GM23338 (cell line): ENCODE data around the gene CES4A. TPM values are rescaled to one million over a fixed set of nuclear protein-coding genes. Genes with fewer than 3 reads are reported as not detected.

ENCODE experiments used
- ATAC-seq: fragments of 200-7000 bp; cut with Tn5 transposase; 3 replicates; pipeline ENCODE4 v1.9.1; 2020
- DNase-seq: peaks from one replicate; pipeline ENCODE4 v3.0.0-alpha.2; 2015; ENCODE audit warnings: low spot score
- H2AFZ ChIP-seq: fragments of 200-600 bp; sonication (generic); 2 replicates; pipeline ENCODE4 v1.8.0; 2016; ENCODE audit warnings: antibody characterized with exemption, mild to moderate bottlenecking, moderate library complexity
- H3F3A ChIP-seq: fragments of 200-600 bp; sonication (generic); replicated peaks from 2 replicates; pipeline ENCODE4 v1.8.0; 2017; ENCODE audit warnings: antibody characterized with exemption, mixed run types, low read depth
- H3K27ac ChIP-seq: fragments of 200-600 bp; sonication (generic); 2 replicates; pipeline ENCODE4 v1.6.1; 2016; ENCODE audit warnings: low read depth
- H3K27me3 ChIP-seq: fragments of 200-600 bp; sonication (generic); 2 replicates; pipeline ENCODE4 v1.8.0; 2016; ENCODE audit warnings: mild to moderate bottlenecking, mixed run types, moderate library complexity; ENCODE audit not compliant: insufficient read depth
- H3K36me3 ChIP-seq: fragments of 200-600 bp; sonication (generic); 2 replicates; pipeline ENCODE4 v1.8.0; 2016; ENCODE audit warnings: mild to moderate bottlenecking; ENCODE audit not compliant: insufficient read depth
- H3K4me1 ChIP-seq: fragments of 200-600 bp; sonication (generic); 2 replicates; pipeline ENCODE4 v1.8.0; 2016; ENCODE audit warnings: mild to moderate bottlenecking, moderate library complexity; ENCODE audit not compliant: insufficient read depth
- H3K4me2 ChIP-seq: fragments of 200-600 bp; sonication (generic); 2 replicates; pipeline ENCODE4 v1.7.1; 2017; ENCODE audit warnings: mixed run types
- H3K4me3 ChIP-seq: fragments of 200-600 bp; sonication (generic); 2 replicates; pipeline ENCODE4 v1.6.1; 2016; ENCODE audit warnings: mixed run types
- H3K79me2 ChIP-seq: fragments of 200-600 bp; sonication (generic); replicated peaks from 2 replicates; pipeline ENCODE4 v1.8.0; 2017; ENCODE audit warnings: mild to moderate bottlenecking; ENCODE audit not compliant: insufficient read depth
- H3K9me2 ChIP-seq: fragments of 200-600 bp; sonication (generic); 2 replicates; pipeline ENCODE4 v1.8.0; 2017; ENCODE audit not compliant: insufficient read depth
- H4K20me1 ChIP-seq: fragments of 200-600 bp; sonication (generic); replicated peaks from 2 replicates; pipeline ENCODE4 v1.8.0; 2017; ENCODE audit warnings: mild to moderate bottlenecking; ENCODE audit not compliant: insufficient read depth
- H3K27ac Mint-ChIP-seq: 2 replicates; pipeline ENCODE4 v1.8.0; 2020; ENCODE audit warnings: inconsistent platforms, mild to moderate bottlenecking, moderate library complexity, mixed read lengths
- H3K27me3 Mint-ChIP-seq: 3 replicates; pipeline ENCODE4 v1.8.0; 2022; ENCODE audit warnings: low read depth, mild to moderate bottlenecking, moderate library complexity, mixed read lengths, inconsistent platforms; ENCODE audit not compliant: insufficient read depth, poor library complexity
- H3K36me3 Mint-ChIP-seq: 3 replicates; pipeline ENCODE4 v1.8.0; 2021; ENCODE audit warnings: low read depth, mild to moderate bottlenecking, inconsistent platforms, moderate library complexity, mixed read lengths
- H3K4me1 Mint-ChIP-seq: 3 replicates; pipeline ENCODE4 v1.8.0; 2020; ENCODE audit warnings: mild to moderate bottlenecking, inconsistent platforms, mixed read lengths
- H3K4me3 Mint-ChIP-seq: 3 replicates; pipeline ENCODE4 v1.8.0; 2021; ENCODE audit warnings: moderate library complexity, mild to moderate bottlenecking, inconsistent platforms, mixed read lengths
- H3K9me3 Mint-ChIP-seq: 3 replicates; pipeline ENCODE4 v1.8.0; 2020; ENCODE audit warnings: moderate library complexity, mild to moderate bottlenecking, inconsistent platforms, mixed read lengths
- CREB1 ChIP-seq: fragments of 250-450 bp; sonication (Bioruptor Pico); IDR thresholded peaks from 2 replicates; pipeline ENCODE4 v1.5.0; 2020; ENCODE audit warnings: low read depth, mild to moderate bottlenecking, moderate library complexity
- EZH2phosphoT487 ChIP-seq: fragments of 200-600 bp; sonication (generic); IDR thresholded peaks from one replicate; pipeline ENCODE4 v1.8.1; 2018; ENCODE audit warnings: antibody characterized with exemption; ENCODE audit not compliant: unreplicated experiment
- NANOG ChIP-seq: IDR thresholded peaks from 2 replicates; pipeline ENCODE4 v1.6.1; 2016; ENCODE audit warnings: antibody characterized with exemption, borderline replicate concordance
- POLR2AphosphoS5 ChIP-seq: IDR thresholded peaks from 2 replicates; pipeline ENCODE4 v1.6.1; 2016; ENCODE audit warnings: antibody characterized with exemption, low read depth
- REST ChIP-seq: IDR thresholded peaks from one replicate; pipeline ENCODE4 v1.6.1; 2018; ENCODE audit warnings: antibody characterized with exemption; ENCODE audit not compliant: unreplicated experiment
- ZNF114 ChIP-seq: fragments of 250-450 bp; sonication (Bioruptor Pico); IDR thresholded peaks from 2 replicates; pipeline ENCODE4 v1.5.0; 2020; ENCODE audit warnings: mild to moderate bottlenecking, moderate library complexity
- ZNF331 ChIP-seq: fragments of 250-450 bp; sonication (Bioruptor Pico); IDR thresholded peaks from 2 replicates; pipeline ENCODE4 v1.5.0; 2020; ENCODE audit warnings: low read depth, mild to moderate bottlenecking, moderate library complexity
- polyA plus RNA-seq: library from polyadenylated mRNA; unstranded; fragments of >200 nt; fragmentation: Nextera tagmentation; extraction: Ambion mirVana; gene quantifications from 2 replicates; pipeline ENCODE4 v1.2.1, GENCODE V29; 2016
- total RNA-seq: library from RNA; depleted of rRNA; stranded (reverse); fragments of >200 nt; shearing (Covaris generic); gene quantifications from 2 replicates; pipeline ENCODE4 v1.2.3, GENCODE V29; 2014
- TF ChIP-seq, protein P1 (sequence below): IDR thresholded peaks from 2 replicates; pipeline ENCODE4 v1.6.1; 2016; ENCODE audit warnings: antibody characterized with exemption
- TF ChIP-seq, protein P2 (sequence below), 2 experiments: fragments of 200-600 bp in 1 of 2; sonication (generic) in 1 of 2; conservative IDR thresholded peaks; 2 replicates each; pipeline versions ENCODE4 v1.5.1 to v1.6.1; 2016 to 2017; ENCODE audit warnings: antibody characterized with exemption in 2 of 2, low read depth in 2 of 2, mild to moderate bottlenecking in 2 of 2, moderate library complexity in 1 of 2

The CES4A gene
- total and polyA plus RNA-seq, 2 experiments from 2014 or later = 0.10 to 0.42 TPM

- no peak for TF ChIP-seq REST
Measured at GRCh38 chr16:67035364-67035763, 47.0 kb downstream of the CES4A start (continued).

GRCh38 chr16:67036323-67036741 lies 47.9 kb downstream of the CES4A start:
- H3F3A ChIP-seq = no peaks in the 10 kb centered on the region
- Mint-ChIP-seq H3K36me3 (peaks cover 10% of the 10 kb centered on the region; the same call in 2 of the 3 replicates), H3K4me3 (no peak overlapping the region), H3K9me3 (no peaks in the 10 kb centered on the region), H3K27me3 (peaks cover 2% of the 10 kb centered on the region), H3K27ac (no peak overlapping the region), H3K4me1 (peaks cover 15% of the 10 kb centered on the region; the same call in 2 of the 3 replicates)
- no peaks in the 10 kb centered on the region for H3K27me3 ChIP-seq
- no peaks in the 10 kb centered on the region for H3K9me2 ChIP-seq
- no peak overlapping the region for H3K4me3 ChIP-seq
- ATAC-seq = no peak
- DNase-seq = no peak
- no peaks in the 10 kb centered on the region for H3K36me3 ChIP-seq
- peaks cover 53% of the 10 kb centered on the region for H3K79me2 ChIP-seq
- H3K4me2 ChIP-seq = no peak overlapping the region
- TF ChIP-seq POLR2AphosphoS5 = no peak
- TF ChIP-seq CREB1 = no peak
- TF ChIP-seq ZNF331 (CRISPR knock-in tag) = no peak
- TF ChIP-seq, protein P1, sequence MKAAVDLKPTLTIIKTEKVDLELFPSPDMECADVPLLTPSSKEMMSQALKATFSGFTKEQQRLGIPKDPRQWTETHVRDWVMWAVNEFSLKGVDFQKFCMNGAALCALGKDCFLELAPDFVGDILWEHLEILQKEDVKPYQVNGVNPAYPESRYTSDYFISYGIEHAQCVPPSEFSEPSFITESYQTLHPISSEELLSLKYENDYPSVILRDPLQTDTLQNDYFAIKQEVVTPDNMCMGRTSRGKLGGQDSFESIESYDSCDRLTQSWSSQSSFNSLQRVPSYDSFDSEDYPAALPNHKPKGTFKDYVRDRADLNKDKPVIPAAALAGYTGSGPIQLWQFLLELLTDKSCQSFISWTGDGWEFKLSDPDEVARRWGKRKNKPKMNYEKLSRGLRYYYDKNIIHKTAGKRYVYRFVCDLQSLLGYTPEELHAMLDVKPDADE = no peak
- no peak for TF ChIP-seq NANOG
- H3K27ac ChIP-seq = no peak overlapping the region
- peaks cover 11% of the 10 kb centered on the region; the same call in 1 of the 2 replicates for H3K4me1 ChIP-seq
- peaks cover 31% of the 10 kb centered on the region; the same call in 1 of the 2 replicates for H4K20me1 ChIP-seq
- H2AFZ ChIP-seq = no peak overlapping the region

GRCh38 chr16:67039260-67040020 lies 51.1 kb downstream of the CES4A start:
- Mint-ChIP-seq H3K36me3 (peaks cover 10% of the 10 kb centered on the region; the same call in 2 of the 3 replicates), H3K27me3 (no peaks in the 10 kb centered on the region)
- H3K27ac ChIP-seq = no peak overlapping the region
- TF ChIP-seq NANOG (no peak), ZNF114 (CRISPR knock-in tag) (no peak), ZNF331 (CRISPR knock-in tag) (no peak), REST (no peak), EZH2phosphoT487 (no peak), CREB1 (no peak)
- TF ChIP-seq, protein P1 = no peak
- TF ChIP-seq, protein P2, sequence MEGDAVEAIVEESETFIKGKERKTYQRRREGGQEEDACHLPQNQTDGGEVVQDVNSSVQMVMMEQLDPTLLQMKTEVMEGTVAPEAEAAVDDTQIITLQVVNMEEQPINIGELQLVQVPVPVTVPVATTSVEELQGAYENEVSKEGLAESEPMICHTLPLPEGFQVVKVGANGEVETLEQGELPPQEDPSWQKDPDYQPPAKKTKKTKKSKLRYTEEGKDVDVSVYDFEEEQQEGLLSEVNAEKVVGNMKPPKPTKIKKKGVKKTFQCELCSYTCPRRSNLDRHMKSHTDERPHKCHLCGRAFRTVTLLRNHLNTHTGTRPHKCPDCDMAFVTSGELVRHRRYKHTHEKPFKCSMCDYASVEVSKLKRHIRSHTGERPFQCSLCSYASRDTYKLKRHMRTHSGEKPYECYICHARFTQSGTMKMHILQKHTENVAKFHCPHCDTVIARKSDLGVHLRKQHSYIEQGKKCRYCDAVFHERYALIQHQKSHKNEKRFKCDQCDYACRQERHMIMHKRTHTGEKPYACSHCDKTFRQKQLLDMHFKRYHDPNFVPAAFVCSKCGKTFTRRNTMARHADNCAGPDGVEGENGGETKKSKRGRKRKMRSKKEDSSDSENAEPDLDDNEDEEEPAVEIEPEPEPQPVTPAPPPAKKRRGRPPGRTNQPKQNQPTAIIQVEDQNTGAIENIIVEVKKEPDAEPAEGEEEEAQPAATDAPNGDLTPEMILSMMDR (conservative IDR thresholded peaks at IDR 0.05; ENCODE audit: low read depth in 2 of 2) = no peak

More at GRCh38 chr16:67039260-67040020, 51.1 kb downstream of the CES4A start:
- no peak overlapping the region for H3K4me3 ChIP-seq
- H3K9me3 Mint-ChIP-seq = no peaks in the 10 kb centered on the region
- H3K79me2 ChIP-seq = peaks cover 28% of the 10 kb centered on the region
- no peak overlapping the region for H3K27ac Mint-ChIP-seq
- H3F3A ChIP-seq = no peaks in the 10 kb centered on the region
- ATAC-seq = no peak
- DNase-seq = no peak
- no peak overlapping the region for H3K4me3 Mint-ChIP-seq
- H3K36me3 ChIP-seq = no peaks in the 10 kb centered on the region
- no peaks in the 10 kb centered on the region for H3K9me2 ChIP-seq
- H3K4me1 Mint-ChIP-seq = peaks cover 15% of the 10 kb centered on the region; the same call in 2 of the 3 replicates
- no peak overlapping the region for H2AFZ ChIP-seq
- peaks cover 11% of the 10 kb centered on the region; the same call in 1 of the 2 replicates for H3K4me1 ChIP-seq
- peaks cover 13% of the 10 kb centered on the region; the same call in 1 of the 2 replicates for H4K20me1 ChIP-seq
- H3K4me2 ChIP-seq = no peak overlapping the region
- H3K27me3 ChIP-seq = no peaks in the 10 kb centered on the region
